Activated CD8-positive, alpha-beta memory T cell treated with anti-CD3 and anti-CD28 coated beads, Interleukin-2, amount 50 U/mL, for 24 hours (primary cell): ENCODE measurements around the gene SLC24A3.

Experiments used
- DNase-seq: peaks from one replicate; pipeline ENCODE4 v3.0.0-alpha.2; 2020; ENCODE audit errors: extremely low read depth

SLC24A3 gene

GRCh38 chr20:19302714-19303113 is 90.3 kb downstream of the SLC24A3 start:
- DNase-seq: no peak

- no peak for DNase-seq
Measured at GRCh38 chr20:19304389-19304788, 91.9 kb downstream of the SLC24A3 start.

- DNase-seq: no peak
Measured at GRCh38 chr20:19304886-19305415, 92.5 kb downstream of the SLC24A3 start.

- DNase-seq: no peak
Measured at GRCh38 chr20:19308146-19308545, 95.7 kb downstream of the SLC24A3 start.

GRCh38 chr20:19310541-19310940 is 98.1 kb downstream of the SLC24A3 start:
- DNase-seq: no peak

- DNase-seq: no peak
Measured at GRCh38 chr20:19313342-19314069, 101.1 kb downstream of the SLC24A3 start.

GRCh38 chr20:19314621-19315020 is 102.2 kb downstream of the SLC24A3 start:
- no peak for DNase-seq

GRCh38 chr20:19317237-19318069 is 105.0 kb downstream of the SLC24A3 start:
- DNase-seq: no peak

- no peak for DNase-seq
Measured at GRCh38 chr20:19318610-19319009, 106.2 kb downstream of the SLC24A3 start.

GRCh38 chr20:19320005-19320404 is 107.6 kb downstream of the SLC24A3 start:
- DNase-seq: no peak

GRCh38 chr20:19321176-19321575 is 108.7 kb downstream of the SLC24A3 start:
- DNase-seq: no peak

- DNase-seq: no peak
Measured at GRCh38 chr20:19322061-19322985, 109.9 kb downstream of the SLC24A3 start.

GRCh38 chr20:19327401-19327800 is 115.0 kb downstream of the SLC24A3 start:
- no peak for DNase-seq

- DNase-seq: no peak
Measured at GRCh38 chr20:19328676-19329075, 116.2 kb downstream of the SLC24A3 start.

GRCh38 chr20:19330038-19330437 is 117.6 kb downstream of the SLC24A3 start:
- DNase-seq: no peak

- DNase-seq: no peak
Measured at GRCh38 chr20:19330731-19331130, 118.3 kb downstream of the SLC24A3 start.

- no peak for DNase-seq
Measured at GRCh38 chr20:19333563-19333962, 121.1 kb downstream of the SLC24A3 start.

GRCh38 chr20:19335341-19335740 is 122.9 kb downstream of the SLC24A3 start:
- no peak for DNase-seq

- no peak for DNase-seq
Measured at GRCh38 chr20:19335916-19336315, 123.5 kb downstream of the SLC24A3 start.

GRCh38 chr20:19336631-19337030 is 124.2 kb downstream of the SLC24A3 start:
- DNase-seq: no peak

GRCh38 chr20:19338380-19338779 is 125.9 kb downstream of the SLC24A3 start:
- DNase-seq: no peak

- no peak for DNase-seq
Measured at GRCh38 chr20:19338960-19339359, 126.5 kb downstream of the SLC24A3 start.
